ENCODE results near the gene NFILZ.
A peak's percentile ranks its signal among the peaks of the same experiment; 100 is the strongest.

The NFILZ gene

DNA sequence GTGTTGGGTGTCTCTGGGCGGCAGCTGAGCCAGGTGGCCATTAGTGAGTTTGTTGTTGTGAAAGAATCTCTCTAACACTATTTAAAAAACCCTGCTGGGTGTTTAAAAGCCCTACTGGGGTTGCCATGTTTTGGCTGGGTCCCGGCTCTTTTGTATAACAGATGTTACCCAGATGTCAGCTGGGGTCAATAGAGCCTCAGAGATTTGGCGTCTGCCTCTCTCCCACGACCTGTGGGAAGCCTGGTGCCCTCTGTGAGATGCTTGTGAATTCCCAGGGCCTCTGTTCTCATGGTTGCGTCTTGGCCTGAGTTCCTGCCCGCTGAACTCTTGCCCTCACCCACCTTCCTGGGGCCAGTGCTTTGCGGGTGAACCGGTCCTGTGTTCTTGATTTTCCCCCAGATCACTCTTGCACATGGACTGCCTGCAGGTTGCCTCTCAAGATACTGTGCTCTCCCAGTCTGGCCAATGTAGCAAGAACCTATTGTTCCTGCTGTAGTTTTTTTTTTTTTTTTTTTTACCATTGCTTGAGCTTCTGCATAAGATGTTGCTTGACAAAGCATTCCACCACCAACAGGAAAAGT, 9.5 kb downstream of the NFILZ start:
- no peak for DNase-seq (ENCODE audit: extremely low spot score)
- TF ChIP-seq HDGF (IDR thresholded peaks at IDR 0.05; ENCODE audit: borderline replicate concordance), result no peak
- TF ChIP-seq FOXM1 (IDR thresholded peaks at IDR 0.05; ENCODE audit: borderline replicate concordance), result no peak
- no peak for TF ChIP-seq L3MBTL2 (conservative IDR thresholded peaks at IDR 0.05)
- ChIA-PET CTCF (interaction anchor here (0.6 kb wide), 1 partner anchor 115 kb away, joined by 7 read pairs; no protein-coding TSS in a partner anchor), POLR2A (no interaction called here)

DNA sequence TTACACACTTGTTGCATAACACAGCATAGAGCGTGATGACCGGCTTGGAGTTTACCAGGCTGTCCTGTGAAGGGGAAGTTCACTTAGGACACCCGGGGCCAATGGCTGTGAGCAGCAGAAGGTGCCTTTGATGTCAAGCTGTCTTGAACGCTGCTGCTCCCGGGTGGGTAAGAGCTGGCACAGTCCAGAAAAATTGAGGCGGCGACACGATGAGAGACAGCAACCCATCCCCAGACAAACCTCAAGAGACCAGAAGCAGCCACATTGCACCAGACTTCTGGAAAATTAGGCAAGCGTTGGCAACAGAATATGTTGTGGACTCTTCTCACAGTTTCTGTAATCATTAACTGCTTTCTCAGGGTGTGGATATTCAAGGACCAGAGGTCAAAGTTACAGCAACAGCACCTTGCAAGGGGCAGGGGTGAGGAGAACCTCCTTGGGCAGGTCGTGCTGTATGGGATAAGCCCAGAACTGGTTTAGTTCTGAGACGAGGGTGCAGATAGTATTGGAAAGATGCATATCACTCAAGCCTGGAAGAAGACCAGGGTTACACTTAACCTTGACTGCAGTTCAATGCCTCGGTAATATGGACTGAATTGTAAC, 10.1 kb downstream of the NFILZ start:
- TF ChIP-seq HDGF (IDR thresholded peaks at IDR 0.05; ENCODE audit: borderline replicate concordance), result no peak
- TF ChIP-seq FOXA1 (IDR thresholded peaks at IDR 0.05), result no peak
- TF ChIP-seq TARDBP (IDR thresholded peaks at IDR 0.05), result no peak
- TF ChIP-seq L3MBTL2 (conservative IDR thresholded peaks at IDR 0.05), result no peak
- CTCF ChIA-PET, result interaction anchor here (0.6 kb wide), 2 partner anchors 115 to 1533 kb away, joined by 3 to 7 read pairs; no protein-coding TSS in a partner anchor
- POLR2A ChIA-PET, result no interaction called here
- no peak for DNase-seq (ENCODE audit: extremely low spot score)

- CTCF ChIA-PET, result interaction anchor here (0.6 to 1.0 kb wide), 4 partner anchors 24 to 1532 kb away, joined by 3 to 4 read pairs (median 3); no protein-coding TSS in a partner anchor
- no peak for TF ChIP-seq HDGF (IDR thresholded peaks at IDR 0.05; ENCODE audit: borderline replicate concordance)
- TF ChIP-seq SUZ12 (IDR thresholded peaks at IDR 0.05), result no peak
- no peak for TF ChIP-seq FOXK2 (IDR thresholded peaks at IDR 0.05)
- no peak for TF ChIP-seq ELF4 (IDR thresholded peaks at IDR 0.05)
- POLR2A ChIA-PET, result interaction anchor here (1.0 kb wide), 1 partner anchor 127 kb away, joined by 3 read pairs; the partner anchor contains the start of gene ZNF414
- DNase-seq (ENCODE audit: extremely low spot score), result no peak
Measured at GRCh38 chr19:8641221-8641907, 10.9 kb downstream of the NFILZ start.

DNA sequence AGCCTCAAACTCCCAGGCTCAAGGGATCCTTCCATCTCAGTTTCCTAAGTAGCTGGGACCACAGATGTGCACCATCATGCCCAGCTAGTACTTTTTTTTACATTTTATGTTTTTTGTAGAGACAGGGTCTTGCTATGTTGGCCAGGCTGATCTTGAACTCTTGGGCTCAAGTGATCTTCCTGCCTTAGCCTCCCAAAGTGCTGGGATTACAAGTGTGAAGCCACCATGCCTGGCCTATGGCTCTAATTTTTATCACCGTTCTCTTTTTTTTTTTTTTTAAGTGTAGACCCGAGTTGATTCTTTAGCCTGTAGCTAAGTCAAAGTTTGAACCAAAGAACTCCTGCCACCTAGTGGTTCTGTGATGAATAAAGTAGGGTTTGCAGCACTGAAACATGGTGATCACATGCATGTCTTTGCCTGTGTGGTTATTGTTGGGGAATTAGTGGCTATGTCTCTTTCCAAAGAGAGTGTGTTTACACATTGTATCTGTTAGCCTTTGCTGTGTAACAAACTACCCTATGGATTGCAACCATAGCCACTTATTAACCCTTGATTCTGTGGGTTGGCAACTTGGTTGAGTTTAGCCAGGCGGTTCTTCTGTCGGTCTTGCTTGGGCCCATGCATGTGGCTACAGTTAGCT, 11.6 kb downstream of the NFILZ start:
- peak; percentile 93 for TF ChIP-seq ZNF384 (IDR thresholded peaks at IDR 0.05)
- no peak for TF ChIP-seq ARNT (IDR thresholded peaks at IDR 0.05)
- peak; percentile 66 for DNase-seq (ENCODE audit: extremely low spot score)
- POLR2A ChIA-PET, result interaction anchor here (0.6 to 1.0 kb wide), 2 partner anchors 11 to 128 kb away, joined by 3 read pairs; partner anchors contain the start of gene ZNF414
- CTCF ChIA-PET, result interaction anchor here (0.9 to 1.0 kb wide), 3 partner anchors 25 to 63 kb away, joined by 3 to 4 read pairs (median 3); no protein-coding TSS in a partner anchor

DNA sequence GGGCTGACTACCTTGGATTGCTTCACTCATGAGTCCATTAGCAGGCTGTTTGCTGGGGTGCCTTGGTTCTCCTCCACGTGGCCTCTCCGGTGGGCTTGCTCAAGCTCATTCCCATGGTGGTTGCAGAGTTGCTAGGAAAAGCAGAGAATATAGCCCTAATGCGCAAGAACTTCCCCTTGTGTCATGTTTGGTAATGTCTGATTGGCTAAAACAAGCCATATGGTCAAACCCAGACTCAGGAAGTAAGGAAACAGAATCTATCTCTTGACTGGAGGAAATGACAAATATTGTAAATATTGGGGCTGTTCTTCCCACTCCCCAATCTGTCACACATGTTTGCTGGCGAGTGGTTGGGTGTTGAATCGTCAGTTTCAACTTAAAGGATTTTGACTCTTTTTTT, 12.1 kb downstream of the NFILZ start:
- DNase-seq (ENCODE audit: extremely low spot score), result no peak
- ChIA-PET POLR2A (interaction anchor here (0.6 kb wide), 1 partner anchor 12 kb away, joined by 3 read pairs; no protein-coding TSS in a partner anchor), CTCF (interaction anchor here (0.9 to 1.0 kb wide), 3 partner anchors 25 to 63 kb away, joined by 3 to 4 read pairs (median 3); no protein-coding TSS in a partner anchor)
- TF ChIP-seq ZNF384 (IDR thresholded peaks at IDR 0.05) (no peak), NFRKB (IDR thresholded peaks at IDR 0.05) (no peak), HDGF (IDR thresholded peaks at IDR 0.05; ENCODE audit: borderline replicate concordance) (no peak), FOXM1 (IDR thresholded peaks at IDR 0.05; ENCODE audit: borderline replicate concordance) (no peak), BHLHE40 (IDR thresholded peaks at IDR 0.05; ENCODE audit: borderline replicate concordance) (no peak), FOXA1 (IDR thresholded peaks at IDR 0.05) (no peak), SP1 (IDR thresholded peaks at IDR 0.05) (no peak), TARDBP (IDR thresholded peaks at IDR 0.05) (no peak), LEF1 (IDR thresholded peaks at IDR 0.05; ENCODE audit: borderline replicate concordance) (no peak), SUZ12 (IDR thresholded peaks at IDR 0.05) (no peak), CTBP1 (IDR thresholded peaks at IDR 0.05; ENCODE audit: borderline replicate concordance) (no peak)

DNA sequence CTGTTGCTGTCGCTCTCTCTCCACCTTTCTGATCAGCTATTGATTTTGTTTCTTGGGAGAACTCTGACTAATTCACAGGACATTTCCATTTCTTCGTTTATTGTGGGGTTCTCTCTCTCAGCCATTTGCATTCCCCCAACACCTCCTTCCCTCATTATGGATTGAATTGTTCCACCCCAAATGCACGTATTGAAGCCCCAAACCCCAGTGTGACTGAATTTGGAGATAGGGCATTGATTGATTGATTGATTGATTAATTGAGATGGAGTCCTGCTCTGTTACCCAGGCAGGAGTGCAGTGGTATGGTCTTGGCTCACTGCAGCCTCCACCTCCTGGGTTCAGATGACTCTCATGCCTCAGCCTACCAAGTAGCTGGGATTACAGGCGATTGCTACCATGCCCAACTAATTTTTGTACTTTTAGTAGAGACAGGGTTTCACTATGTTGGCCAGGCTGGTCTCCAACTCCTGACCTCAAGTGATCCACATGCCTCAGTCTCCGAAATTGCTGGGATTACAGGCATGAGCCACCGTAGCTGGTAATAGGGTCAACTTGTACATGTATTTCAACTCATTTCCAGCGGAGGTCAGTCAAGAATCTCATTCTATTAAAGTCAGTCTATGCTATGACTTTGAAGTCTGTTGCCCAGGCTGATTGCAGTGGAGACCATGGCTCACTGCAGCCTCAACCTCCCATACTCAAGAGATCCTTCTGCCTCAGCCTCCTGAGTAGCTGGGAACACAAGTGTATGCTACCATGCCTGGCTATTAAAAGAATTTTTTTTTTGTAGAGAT, 13.6 kb downstream of the NFILZ start:
- POLR2A ChIA-PET, result no interaction called here
- no peak for TF ChIP-seq HDGF (IDR thresholded peaks at IDR 0.05; ENCODE audit: borderline replicate concordance)
- no peak for TF ChIP-seq BHLHE40 (IDR thresholded peaks at IDR 0.05; ENCODE audit: borderline replicate concordance)
- TF ChIP-seq PKNOX1 (IDR thresholded peaks at IDR 0.05), result no peak
- TF ChIP-seq ARNT (IDR thresholded peaks at IDR 0.05), result no peak
- TF ChIP-seq CTBP1 (IDR thresholded peaks at IDR 0.05; ENCODE audit: borderline replicate concordance), result no peak
- no peak for TF ChIP-seq SP1 (IDR thresholded peaks at IDR 0.05)
- no peak for TF ChIP-seq LEF1 (IDR thresholded peaks at IDR 0.05; ENCODE audit: borderline replicate concordance)
- no peak for TF ChIP-seq ELF4 (IDR thresholded peaks at IDR 0.05)
- TF ChIP-seq TARDBP (IDR thresholded peaks at IDR 0.05), result no peak
- no peak for TF ChIP-seq SUZ12 (IDR thresholded peaks at IDR 0.05)
- TF ChIP-seq ZNF384 (IDR thresholded peaks at IDR 0.05), result no peak
- TF ChIP-seq FOXM1 (IDR thresholded peaks at IDR 0.05; ENCODE audit: borderline replicate concordance), result no peak
- TF ChIP-seq FOXA1 (IDR thresholded peaks at IDR 0.05), result no peak
- TF ChIP-seq L3MBTL2 (conservative IDR thresholded peaks at IDR 0.05), result no peak
- TF ChIP-seq FOXK2 (IDR thresholded peaks at IDR 0.05), result no peak
- TF ChIP-seq NFRKB (IDR thresholded peaks at IDR 0.05), result no peak
- DNase-seq (ENCODE audit: extremely low spot score), result no peak
- CTCF ChIA-PET, result interaction anchor here (0.7 to 1.0 kb wide), 2 partner anchors 28 to 50 kb away, joined by 3 to 6 read pairs; no protein-coding TSS in a partner anchor
